Measurements from ENCODE around the gene EPHX1. TPM values are rescaled to one million over a fixed set of nuclear protein-coding genes. Genes with fewer than 3 reads are reported as not detected.
A peak's percentile ranks its signal among the peaks of the same experiment; 100 is the strongest.

EPHX1 gene
- polyA plus RNA-seq, 2 of the 4 experiments (the other 2 are of a cell fraction) = 150 to 252 TPM

GRCh38 chr1:225862581-225862950, 52.6 kb downstream of the EPHX1 start (continued):
- no peak for TF ChIP-seq HDAC2 (IDR thresholded peaks at IDR 0.05)
- TF ChIP-seq RAD21 (conservative IDR thresholded peaks at IDR 0.05 in 1 of 2, IDR thresholded peaks at IDR 0.05 in 1 of 2) = no peak
- TF ChIP-seq BCL3 (IDR thresholded peaks at IDR 0.05) = no peak
- TF ChIP-seq GATA3 (IDR thresholded peaks at IDR 0.05; ENCODE audit: borderline replicate concordance) = no peak
- no peak for TF ChIP-seq SMC3 (IDR thresholded peaks at IDR 0.05)
- no peak for TF ChIP-seq ESRRA (IDR thresholded peaks at IDR 0.05; ENCODE audit: borderline replicate concordance, low read length)

DNA sequence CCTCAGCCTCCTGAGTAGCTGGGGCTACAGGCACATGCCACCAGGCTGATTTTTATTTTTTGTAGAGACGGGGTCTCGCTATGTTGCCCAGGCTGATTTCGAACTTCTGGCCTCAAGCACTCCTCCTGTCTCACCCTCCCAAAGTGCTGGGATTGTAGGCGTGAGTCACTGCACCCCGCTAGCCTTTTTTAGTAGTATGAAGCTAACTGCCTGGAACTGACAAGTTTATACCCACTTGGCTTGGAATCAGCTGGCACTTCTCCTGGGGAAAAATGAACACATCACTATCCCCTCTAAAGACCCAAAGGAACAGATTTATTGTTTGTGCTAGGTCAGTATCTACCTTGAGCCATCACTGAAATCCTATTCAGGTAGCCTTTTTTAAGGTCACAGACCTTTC, 53.2 kb downstream of the EPHX1 start:
- ATAC-seq (no peak), DNase-seq (ENCODE audit: low read depth in 1 of 2, low spot score in 1 of 2) (no peak), FAIRE-seq (no peak)
- H3K9me3 ChIP-seq = no peaks in the 10 kb centered on the region
- H3K4me2 ChIP-seq = no peak overlapping the region
- TF ChIP-seq FOSL2 (IDR thresholded peaks at IDR 0.05) = no peak
- TF ChIP-seq FOSL2 (CRISPR knock-in tag; IDR thresholded peaks at IDR 0.05) = no peak
- no peak for TF ChIP-seq RAD21 (conservative IDR thresholded peaks at IDR 0.05 in 1 of 2, IDR thresholded peaks at IDR 0.05 in 1 of 2)
- TF ChIP-seq BCL3 (IDR thresholded peaks at IDR 0.05) = no peak
- TF ChIP-seq HOXB13 (CRISPR knock-in tag; IDR thresholded peaks at IDR 0.05; ENCODE audit: low read depth) = no peak
- TF ChIP-seq RFX5 (IDR thresholded peaks at IDR 0.05) = no peak
- TF ChIP-seq CHD4 (IDR thresholded peaks at IDR 0.05; ENCODE audit: borderline replicate concordance) = no peak
- TF ChIP-seq E2F6 (IDR thresholded peaks at IDR 0.05; ENCODE audit: borderline replicate concordance, low read depth) = no peak
- TF ChIP-seq MAZ (IDR thresholded peaks at IDR 0.05; ENCODE audit: borderline replicate concordance, low read depth, low read length) = no peak
- no peak for TF ChIP-seq ESRRA (IDR thresholded peaks at IDR 0.05; ENCODE audit: borderline replicate concordance, low read length)
- TF ChIP-seq ZFP36 (IDR thresholded peaks at IDR 0.05; ENCODE audit: borderline replicate concordance, partially characterized antibody) = no peak
- ChIA-PET POLR2A (no interaction called here), CTCF (interaction anchor here (1.0 to 1.7 kb wide), 4 partner anchors 9 to 382 kb away, joined by 3 to 5 read pairs (median 4); no protein-coding TSS in a partner anchor)
- peaks cover 14% of the 10 kb centered on the region for H3K4me1 ChIP-seq
- WGBS (ENCODE audit: missing lambda C conversion rate) = 91% methylated on average over 5 of the region's 5 CpGs
- no peak overlapping the region for H3K4me3 ChIP-seq
- H3K27ac ChIP-seq = no peak overlapping the region

DNA sequence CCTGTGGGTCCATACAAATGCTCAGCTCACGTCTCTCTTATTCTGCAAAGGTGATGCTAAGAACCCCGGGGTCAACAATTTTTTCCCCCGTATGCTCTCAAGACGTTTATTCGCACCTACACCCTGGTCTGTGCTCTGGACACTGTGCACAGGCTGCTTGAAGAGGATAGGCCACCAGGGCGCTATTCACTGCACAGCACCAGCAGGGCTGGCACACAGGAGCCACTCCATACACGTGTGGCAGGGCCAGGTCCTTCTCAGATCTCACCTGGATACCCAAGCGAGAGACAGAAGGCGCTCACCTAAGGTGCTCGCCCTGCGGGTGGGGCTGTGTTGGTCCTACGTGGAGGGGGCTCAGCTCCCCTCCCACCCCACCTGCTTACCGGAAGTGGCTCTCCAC, 55.6 kb downstream of the EPHX1 start:
- peaks cover 16% of the 10 kb centered on the region for H3K4me1 ChIP-seq
- H3K27ac ChIP-seq = no peak overlapping the region
- POLR2A ChIA-PET = no interaction called here
- WGBS (ENCODE audit: missing lambda C conversion rate) = 91% methylated on average over 13 of the region's 13 CpGs
- H3K9me3 ChIP-seq = no peaks in the 10 kb centered on the region
- TF ChIP-seq POLR2AphosphoS2 (conservative IDR thresholded peaks at IDR 0.05; ENCODE audit: low read length) (no peak), GATA3 (IDR thresholded peaks at IDR 0.05; ENCODE audit: borderline replicate concordance) (no peak), SMC3 (IDR thresholded peaks at IDR 0.05) (no peak), BHLHE40 (IDR thresholded peaks at IDR 0.05; ENCODE audit: low read depth, low read length) (no peak), POLR2A (IDR thresholded peaks at IDR 0.05; ENCODE audit: low read length) (no peak), FOSB (CRISPR knock-in tag; IDR thresholded peaks at IDR 0.05) (no peak), CTCF (IDR thresholded peaks at IDR 0.05) (no peak), ZSCAN20 (CRISPR knock-in tag; IDR thresholded peaks at IDR 0.05) (no peak)
- TF ChIP-seq, protein P1, sequence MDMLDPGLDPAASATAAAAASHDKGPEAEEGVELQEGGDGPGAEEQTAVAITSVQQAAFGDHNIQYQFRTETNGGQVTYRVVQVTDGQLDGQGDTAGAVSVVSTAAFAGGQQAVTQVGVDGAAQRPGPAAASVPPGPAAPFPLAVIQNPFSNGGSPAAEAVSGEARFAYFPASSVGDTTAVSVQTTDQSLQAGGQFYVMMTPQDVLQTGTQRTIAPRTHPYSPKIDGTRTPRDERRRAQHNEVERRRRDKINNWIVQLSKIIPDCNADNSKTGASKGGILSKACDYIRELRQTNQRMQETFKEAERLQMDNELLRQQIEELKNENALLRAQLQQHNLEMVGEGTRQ (IDR thresholded peaks at IDR 0.05) = no peak
- FAIRE-seq (no peak), ATAC-seq (peak; percentile 52 to 55; a peak in 4 of 6 replicates), DNase-seq (ENCODE audit: low read depth in 1 of 2, low spot score in 1 of 2) (no peak)
- no peak overlapping the region for H3K4me2 ChIP-seq
- no peak overlapping the region for H3K4me3 ChIP-seq
- CTCF ChIA-PET = interaction anchor here (0.6 to 2.8 kb wide), 7 partner anchors 12 to 391 kb away, joined by 3 to 14 read pairs (median 5); partner anchors contain the start of gene TMEM63A

Data from A549 (cell line).